ENCODE measurements around the gene NKX2-3. TPM values are rescaled to one million over a fixed set of nuclear protein-coding genes. Genes with fewer than 3 reads are reported as not detected.

NKX2-3 gene
- total RNA-seq, 2 experiments from 2014 or later, result not detected

GRCh38 chr10:99487125-99487807 lies 45.5 kb upstream of the NKX2-3 start:
- Histone ChIP-seq H3K4me1 (ENCODE audit: insufficient read depth, low read length, poor library complexity, severe bottlenecking) (peaks cover 20% of the 10 kb centered on the region), H3K9me3 (ENCODE audit: low read length) (peaks cover 4% of the 10 kb centered on the region; the same call in 1 of the 2 replicates), H3K9me2 (ENCODE audit: insufficient read depth, low read length) (peaks cover 4% of the 10 kb centered on the region; the same call in 1 of the 2 replicates), H3K27ac (ENCODE audit: low read depth, low read length, poor library complexity, severe bottlenecking) (no peak overlapping the region), H3K79me2 (ENCODE audit: insufficient read depth, low read depth, low read length) (no peaks in the 10 kb centered on the region), H3K36me3 (ENCODE audit: insufficient read depth, low read length) (no peaks in the 10 kb centered on the region), H3K4me2 (ENCODE audit: low read length) (no peak overlapping the region), H2AFZ (ENCODE audit: low read length) (no peak overlapping the region; the same call in 1 of the 2 replicates), H4K20me1 (ENCODE audit: insufficient read depth, low read length) (no peaks in the 10 kb centered on the region), H3K4me3 (ENCODE audit: low read depth, low read length, poor library complexity, severe bottlenecking) (no peak overlapping the region)
- no peak for DNase-seq (ENCODE audit: low spot score)
- BruUV-seq (replicated peaks), result no TSS peak
- TF ChIP-seq CTCF (conservative IDR thresholded peaks at IDR 0.05; ENCODE audit: low read length), result no peak
- TF ChIP-seq EZH2phosphoT487 (IDR thresholded peaks at IDR 0.05; ENCODE audit: borderline replicate concordance, low read depth, low read length), result no peak
- POLR2A ChIA-PET, result no interaction called here
- intact Hi-C loops (cut with micrococcal nuclease; ENCODE audit: unreplicated experiment), result no loop called here
- CTCF ChIA-PET (ENCODE audit: unreplicated experiment), result no interaction called here

- Histone ChIP-seq H3K4me3 (ENCODE audit: low read depth, low read length, poor library complexity, severe bottlenecking) (no peak overlapping the region), H3K4me1 (ENCODE audit: insufficient read depth, low read length, poor library complexity, severe bottlenecking) (peaks cover 20% of the 10 kb centered on the region), H3K9me2 (ENCODE audit: insufficient read depth, low read length) (no peaks in the 10 kb centered on the region), H3K27ac (ENCODE audit: low read depth, low read length, poor library complexity, severe bottlenecking) (no peak overlapping the region), H3K36me3 (ENCODE audit: insufficient read depth, low read length) (no peaks in the 10 kb centered on the region), H3K9me3 (ENCODE audit: low read length) (peaks cover 4% of the 10 kb centered on the region; the same call in 1 of the 2 replicates), H3K4me2 (ENCODE audit: low read length) (peak overlapping the region; percentile 55), H4K20me1 (ENCODE audit: insufficient read depth, low read length) (no peaks in the 10 kb centered on the region), H3K79me2 (ENCODE audit: insufficient read depth, low read depth, low read length) (no peaks in the 10 kb centered on the region), H2AFZ (ENCODE audit: low read length) (peak overlapping the region; percentile 6; the same call in 1 of the 2 replicates)
- TF ChIP-seq CTCF (conservative IDR thresholded peaks at IDR 0.05; ENCODE audit: low read length) (no peak), EZH2phosphoT487 (IDR thresholded peaks at IDR 0.05; ENCODE audit: borderline replicate concordance, low read depth, low read length) (no peak)
- BruUV-seq (replicated peaks), result no TSS peak
- ChIA-PET CTCF (ENCODE audit: unreplicated experiment) (interaction anchor here (1.4 kb wide), 1 partner anchor 53 kb away, joined by 3 read pairs; no protein-coding TSS in a partner anchor), POLR2A (no interaction called here)
- intact Hi-C loops (cut with micrococcal nuclease; ENCODE audit: unreplicated experiment), result no loop called here
- peak; percentile 2 for DNase-seq (ENCODE audit: low spot score)
Measured at GRCh38 chr10:99489271-99489670, 43.5 kb upstream of the NKX2-3 start.

GRCh38 chr10:99497343-99498025 lies 35.3 kb upstream of the NKX2-3 start:
- Histone ChIP-seq H3K4me1 (ENCODE audit: insufficient read depth, low read length, poor library complexity, severe bottlenecking) (no peaks in the 10 kb centered on the region), H3K9me2 (ENCODE audit: insufficient read depth, low read length) (no peaks in the 10 kb centered on the region), H3K27ac (ENCODE audit: low read depth, low read length, poor library complexity, severe bottlenecking) (no peak overlapping the region), H3K9me3 (ENCODE audit: low read length) (no peaks in the 10 kb centered on the region), H4K20me1 (ENCODE audit: insufficient read depth, low read length) (no peaks in the 10 kb centered on the region), H2AFZ (ENCODE audit: low read length) (no peak overlapping the region), H3K4me3 (ENCODE audit: low read depth, low read length, poor library complexity, severe bottlenecking) (no peak overlapping the region), H3K36me3 (ENCODE audit: insufficient read depth, low read length) (no peaks in the 10 kb centered on the region), H3K79me2 (ENCODE audit: insufficient read depth, low read depth, low read length) (no peaks in the 10 kb centered on the region), H3K4me2 (ENCODE audit: low read length) (no peak overlapping the region)
- intact Hi-C loops (cut with micrococcal nuclease; ENCODE audit: unreplicated experiment), result no loop called here
- TF ChIP-seq CTCF (conservative IDR thresholded peaks at IDR 0.05; ENCODE audit: low read length) (no peak), EZH2phosphoT487 (IDR thresholded peaks at IDR 0.05; ENCODE audit: borderline replicate concordance, low read depth, low read length) (no peak)
- CTCF ChIA-PET (ENCODE audit: unreplicated experiment), result no interaction called here
- no TSS peak for BruUV-seq (replicated peaks)
- POLR2A ChIA-PET, result no interaction called here
- DNase-seq (ENCODE audit: low spot score), result no peak

Measured in OCI-LY7 (cell line).